Lower leg skin (tissue), 3 donors: ENCODE results near the gene CD81.

ENCODE experiments used
- CTCF ChIP-seq, 3 donors: fragments of 450-650 bp; IDR thresholded peaks; one replicate each; pipeline ENCODE4 v1.5.1; 2016; ENCODE audit warnings: antibody characterized with exemption in 3 of 3, mild to moderate bottlenecking in 3 of 3, moderate library complexity in 2 of 3
- POLR2A ChIP-seq, 2 donors: fragments of 450-650 bp; IDR thresholded peaks; one replicate each; pipeline ENCODE4 v1.6.1; 2016 to 2017; ENCODE audit warnings: antibody characterized with exemption in 2 of 2, mild to moderate bottlenecking in 1 of 2, moderate library complexity in 1 of 2

GRCh38 chr11:2435288-2436012 is 58.3 kb downstream of the CD81 start:
- TF ChIP-seq CTCF (IDR thresholded peaks at IDR 0.05) = no peak
- no peak for TF ChIP-seq POLR2A (IDR thresholded peaks at IDR 0.05)
